A549 (cell line): Measurements from ENCODE around the gene VLDLR. TPM values are rescaled to one million over a fixed set of nuclear protein-coding genes. Genes with fewer than 3 reads are reported as not detected.

Experiments used
- ATAC-seq, 2 experiments: fragments of 200-7000 bp in 1 of 2; fragments of >200 bp in 1 of 2; cut with Nextera tagmentation in 1 of 2; cut with Tn5 transposase in 1 of 2; 3 replicates each; pipeline versions ENCODE4 v1.8.0 to v1.9.1; 2018 to 2020; ENCODE audit warnings: mild to moderate bottlenecking in 1 of 2, moderate library complexity in 1 of 2
- CTCF ChIA-PET: fragments of 300-600 bp; sonication (Branson Sonifier 250); formaldehyde crosslinking; extraction: SDS; loops from one replicate; lab custom pipeline; 2021; ENCODE audit warnings: antibody characterized with exemption, inconsistent platforms; lab: Yijun Ruan, JAX
- POLR2A ChIA-PET: fragments of 350-600 bp; formaldehyde crosslinking; extraction: SDS; loops from one replicate; lab custom pipeline; 2021; ENCODE audit warnings: antibody characterized with exemption, inconsistent platforms; lab: Yijun Ruan, JAX
- DNase-seq, 2 experiments: peaks; one replicate each; pipeline versions ENCODE4 v3.0.0 to v3.0.0-alpha.2; 2011 to 2016; ENCODE audit warnings: low read depth in 1 of 2, low spot score in 1 of 2
- FAIRE-seq: peaks from 2 replicates; lab custom pipeline; 2011; peaks lifted over from hg19 to GRCh38; lab: Jason Lieb, UNC
- H3K27ac ChIP-seq, 2 experiments: fragments of >200 bp; sonication (Bioruptor Twin); formaldehyde crosslinking; 3 replicates each; pipeline ENCODE4 v1.5.1; 2016 to 2017
- H3K4me1 ChIP-seq: fragments of >200 bp; sonication (Bioruptor Twin); formaldehyde crosslinking; 3 replicates; pipeline ENCODE4 v1.6.1; 2016
- H3K4me2 ChIP-seq: fragments of >200 bp; sonication (Bioruptor Twin); formaldehyde crosslinking; 3 replicates; pipeline ENCODE4 v1.6.1; 2016
- H3K4me3 ChIP-seq: fragments of >200 bp; sonication (Bioruptor Twin); formaldehyde crosslinking; 3 replicates; pipeline ENCODE4 v1.5.1; 2016
- H3K9me3 ChIP-seq: fragments of >200 bp; sonication (Bioruptor Twin); formaldehyde crosslinking; 3 replicates; pipeline ENCODE4 v1.6.1; 2016
- CEBPB ChIP-seq, 2 experiments: fragments of >200 bp in 1 of 2; sonication (Bioruptor Twin) in 1 of 2; formaldehyde crosslinking in 1 of 2; IDR thresholded peaks; 2 replicates each; pipeline ENCODE4 v1.6.1; 2012 to 2016
- CHD2 ChIP-seq: fragments of 150-350 bp; IDR thresholded peaks from 2 replicates; pipeline ENCODE4 v1.6.1; 2014; ENCODE audit warnings: low read length; ENCODE audit not compliant: partially characterized antibody
- CHD4 ChIP-seq: fragments of 200-600 bp; sonication (generic); IDR thresholded peaks from 2 replicates; pipeline ENCODE4 v1.6.1; 2016; ENCODE audit warnings: antibody characterized with exemption, mild to moderate bottlenecking, borderline replicate concordance
- EP300 ChIP-seq, 2 experiments: fragments of >200 bp; sonication (Bioruptor Twin); formaldehyde crosslinking; IDR thresholded peaks; 2 replicates in 1 of 2; 3 replicates in 1 of 2; pipeline ENCODE4 v1.6.1; 2016 to 2017
- FOXS1 ChIP-seq: fragments of 250-450 bp; sonication (Bioruptor Pico); IDR thresholded peaks from 2 replicates; pipeline ENCODE4 v1.5.0; 2020; ENCODE audit warnings: mild to moderate bottlenecking, moderate library complexity
- HOXA7 ChIP-seq: fragments of 250-450 bp; sonication (Bioruptor Pico); IDR thresholded peaks from 2 replicates; pipeline ENCODE4 v1.5.0; 2020; ENCODE audit warnings: mild to moderate bottlenecking, moderate library complexity
- HOXB13 ChIP-seq: fragments of 250-450 bp; sonication (Bioruptor Pico); IDR thresholded peaks from 2 replicates; pipeline ENCODE4 v1.5.0; 2020; ENCODE audit warnings: low read depth, mild to moderate bottlenecking, moderate library complexity
- JUN ChIP-seq, 2 experiments: fragments of >200 bp; sonication (Bioruptor Twin); formaldehyde crosslinking; IDR thresholded peaks; 2 replicates in 1 of 2; 3 replicates in 1 of 2; pipeline ENCODE4 v1.6.1; 2016 to 2017
- JUNB ChIP-seq: fragments of >200 bp; sonication (Bioruptor Twin); formaldehyde crosslinking; IDR thresholded peaks from 2 replicates; pipeline ENCODE4 v1.6.1; 2016
- KDM5A ChIP-seq: fragments of 200-600 bp; sonication (generic); IDR thresholded peaks from 2 replicates; pipeline ENCODE4 v1.6.1; 2016; ENCODE audit warnings: antibody characterized with exemption, mild to moderate bottlenecking
- MYC ChIP-seq: IDR thresholded peaks from 2 replicates; pipeline ENCODE4 v1.6.1; 2012; ENCODE audit warnings: mild to moderate bottlenecking, inconsistent platforms, low read length, improper control_type of control experiment, borderline replicate concordance
- NR3C1 ChIP-seq: fragments of >200 bp; sonication (Bioruptor Twin); formaldehyde crosslinking; IDR thresholded peaks from 3 replicates; pipeline ENCODE4 v1.6.1; 2017
- SREBF2 ChIP-seq: fragments of 450-650 bp; IDR thresholded peaks from 2 replicates; pipeline ENCODE4 v1.6.1; 2014; ENCODE audit warnings: mild to moderate bottlenecking, moderate library complexity
- TP53 ChIP-seq: fragments of 250-450 bp; sonication (Bioruptor Pico); IDR thresholded peaks from 2 replicates; pipeline ENCODE4 v1.5.0; 2021; ENCODE audit warnings: mild to moderate bottlenecking, moderate library complexity
- ZFP36 ChIP-seq: fragments of 450-650 bp; IDR thresholded peaks from 2 replicates; pipeline ENCODE4 v1.6.1; 2014; ENCODE audit warnings: borderline replicate concordance; ENCODE audit not compliant: partially characterized antibody
- ZNF302 ChIP-seq: fragments of 250-450 bp; sonication (Bioruptor Pico); IDR thresholded peaks from 2 replicates; pipeline ENCODE4 v1.9.0; 2021; ENCODE audit warnings: inconsistent platforms, mild to moderate bottlenecking, moderate library complexity
- WGBS: methylation state at CpG from one replicate; pipeline ENCODE4 v1.1.6; 2017; ENCODE audit errors: missing lambda C conversion rate; 5-methylcytosine and 5-hydroxymethylcytosine counted together
- polyA plus RNA-seq, 4 experiments: library from polyadenylated mRNA; depleted of rRNA in 3 of 4; stranded (reverse); fragments of >200 nt; fragmentation: RNase III in 1 of 4; extraction: RNeasy Plus Mini Kit Qiagen cat#74134 plus additional on column Dnase treatment in 1 of 4; gene quantifications; 2 replicates in 3 of 4; 3 replicates in 1 of 4; pipeline ENCODE4 v1.2.3, GENCODE V29; 2011 to 2017
- TF ChIP-seq, protein P1 (sequence below): fragments of 200-600 bp; sonication (generic); IDR thresholded peaks from 2 replicates; pipeline ENCODE4 v1.6.1; 2016; ENCODE audit warnings: antibody characterized with exemption, mild to moderate bottlenecking, moderate library complexity
- TF ChIP-seq, protein P2 (sequence below): fragments of 150-350 bp; IDR thresholded peaks from 2 replicates; pipeline ENCODE4 v1.6.1; 2014; ENCODE audit warnings: low read depth, mild to moderate bottlenecking, low read length
- TF ChIP-seq, protein P3 (sequence below): IDR thresholded peaks from 2 replicates; pipeline ENCODE4 v1.6.1; 2012
- TF ChIP-seq, protein P4 (sequence below): fragments of 250-450 bp; sonication (Bioruptor Pico); IDR thresholded peaks from 2 replicates; pipeline ENCODE4 v1.5.0; 2021; ENCODE audit warnings: mild to moderate bottlenecking, moderate library complexity, borderline replicate concordance
- TF ChIP-seq, protein P5 (sequence below): IDR thresholded peaks from 2 replicates; pipeline ENCODE4 v1.6.1; 2012; ENCODE audit warnings: low read depth, borderline replicate concordance
- TF ChIP-seq, protein P6 (sequence below): IDR thresholded peaks from 2 replicates; pipeline ENCODE4 v1.6.1; 2012
- TF ChIP-seq, protein P7 (sequence below): fragments of >200 bp; sonication (Bioruptor Twin); formaldehyde crosslinking; IDR thresholded peaks from 3 replicates; pipeline ENCODE4 v1.6.1; 2016

The VLDLR gene
- polyA plus RNA-seq, 2 of the 4 experiments (the other 2 are of a cell fraction) = 27.9 to 49.0 TPM

DNA sequence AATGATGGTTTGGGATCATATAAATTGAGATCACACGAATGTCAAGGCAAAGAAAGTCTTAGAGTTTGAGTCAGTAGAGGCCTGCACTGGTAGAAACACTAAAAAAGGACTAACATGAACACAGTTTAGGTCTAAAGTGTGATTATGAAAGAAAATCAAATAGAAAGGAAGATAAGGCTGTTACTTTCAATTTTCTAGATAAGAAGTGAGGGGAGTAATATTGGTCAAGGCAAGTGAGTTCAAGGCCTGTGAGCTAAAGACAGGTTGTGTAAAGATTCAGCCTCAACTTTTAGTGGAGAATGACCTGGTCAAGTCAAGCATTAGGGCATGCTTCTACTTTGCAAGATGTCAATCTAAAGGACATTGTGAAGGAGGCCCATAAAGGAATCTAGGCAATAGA is 19.0 kb downstream of the VLDLR start:
- Histone ChIP-seq H3K4me1 (no peaks in the 10 kb centered on the region), H3K9me3 (no peaks in the 10 kb centered on the region), H3K4me3 (no peak overlapping the region), H3K27ac (no peak overlapping the region)
- WGBS = 60% methylated on average over 1 of the region's 1 CpG
- ATAC-seq (no peak), FAIRE-seq (no peak)
- TF ChIP-seq CEBPB (IDR thresholded peaks at IDR 0.05) = no peak
- TF ChIP-seq, protein P1, sequence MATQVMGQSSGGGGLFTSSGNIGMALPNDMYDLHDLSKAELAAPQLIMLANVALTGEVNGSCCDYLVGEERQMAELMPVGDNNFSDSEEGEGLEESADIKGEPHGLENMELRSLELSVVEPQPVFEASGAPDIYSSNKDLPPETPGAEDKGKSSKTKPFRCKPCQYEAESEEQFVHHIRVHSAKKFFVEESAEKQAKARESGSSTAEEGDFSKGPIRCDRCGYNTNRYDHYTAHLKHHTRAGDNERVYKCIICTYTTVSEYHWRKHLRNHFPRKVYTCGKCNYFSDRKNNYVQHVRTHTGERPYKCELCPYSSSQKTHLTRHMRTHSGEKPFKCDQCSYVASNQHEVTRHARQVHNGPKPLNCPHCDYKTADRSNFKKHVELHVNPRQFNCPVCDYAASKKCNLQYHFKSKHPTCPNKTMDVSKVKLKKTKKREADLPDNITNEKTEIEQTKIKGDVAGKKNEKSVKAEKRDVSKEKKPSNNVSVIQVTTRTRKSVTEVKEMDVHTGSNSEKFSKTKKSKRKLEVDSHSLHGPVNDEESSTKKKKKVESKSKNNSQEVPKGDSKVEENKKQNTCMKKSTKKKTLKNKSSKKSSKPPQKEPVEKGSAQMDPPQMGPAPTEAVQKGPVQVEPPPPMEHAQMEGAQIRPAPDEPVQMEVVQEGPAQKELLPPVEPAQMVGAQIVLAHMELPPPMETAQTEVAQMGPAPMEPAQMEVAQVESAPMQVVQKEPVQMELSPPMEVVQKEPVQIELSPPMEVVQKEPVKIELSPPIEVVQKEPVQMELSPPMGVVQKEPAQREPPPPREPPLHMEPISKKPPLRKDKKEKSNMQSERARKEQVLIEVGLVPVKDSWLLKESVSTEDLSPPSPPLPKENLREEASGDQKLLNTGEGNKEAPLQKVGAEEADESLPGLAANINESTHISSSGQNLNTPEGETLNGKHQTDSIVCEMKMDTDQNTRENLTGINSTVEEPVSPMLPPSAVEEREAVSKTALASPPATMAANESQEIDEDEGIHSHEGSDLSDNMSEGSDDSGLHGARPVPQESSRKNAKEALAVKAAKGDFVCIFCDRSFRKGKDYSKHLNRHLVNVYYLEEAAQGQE = no peak
- TF ChIP-seq, protein P2, sequence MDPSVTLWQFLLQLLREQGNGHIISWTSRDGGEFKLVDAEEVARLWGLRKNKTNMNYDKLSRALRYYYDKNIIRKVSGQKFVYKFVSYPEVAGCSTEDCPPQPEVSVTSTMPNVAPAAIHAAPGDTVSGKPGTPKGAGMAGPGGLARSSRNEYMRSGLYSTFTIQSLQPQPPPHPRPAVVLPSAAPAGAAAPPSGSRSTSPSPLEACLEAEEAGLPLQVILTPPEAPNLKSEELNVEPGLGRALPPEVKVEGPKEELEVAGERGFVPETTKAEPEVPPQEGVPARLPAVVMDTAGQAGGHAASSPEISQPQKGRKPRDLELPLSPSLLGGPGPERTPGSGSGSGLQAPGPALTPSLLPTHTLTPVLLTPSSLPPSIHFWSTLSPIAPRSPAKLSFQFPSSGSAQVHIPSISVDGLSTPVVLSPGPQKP = no peak
- no peak for TF ChIP-seq JUNB
- TF ChIP-seq HOXA7 (CRISPR knock-in tag) = no peak
- TF ChIP-seq, protein P3, sequence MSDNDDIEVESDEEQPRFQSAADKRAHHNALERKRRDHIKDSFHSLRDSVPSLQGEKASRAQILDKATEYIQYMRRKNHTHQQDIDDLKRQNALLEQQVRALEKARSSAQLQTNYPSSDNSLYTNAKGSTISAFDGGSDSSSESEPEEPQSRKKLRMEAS = no peak
- TF ChIP-seq, all 56 proteins: peak for 0
- DNase-seq = no peak
- H3K4me2 ChIP-seq = no peak overlapping the region
- ChIA-PET POLR2A (no interaction called here), CTCF (no interaction called here)

DNA sequence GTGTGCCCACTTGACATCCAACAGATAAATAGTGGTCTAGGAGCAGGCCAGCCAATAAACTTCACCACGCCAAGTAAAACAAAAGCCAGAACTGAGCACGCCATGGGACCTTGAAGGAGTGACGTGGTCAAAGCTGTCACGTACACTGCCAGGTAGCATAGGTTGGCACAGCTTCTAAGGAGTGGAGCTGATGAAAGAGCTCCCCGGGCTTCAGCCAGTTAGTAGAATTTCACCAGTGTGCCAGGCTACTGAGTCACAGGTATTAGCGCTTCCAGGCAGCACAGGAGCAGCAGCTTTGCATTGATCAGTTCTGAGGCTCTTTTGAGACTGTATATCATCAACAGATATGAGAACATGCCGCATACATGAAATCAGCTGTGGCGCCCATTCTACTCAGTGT is 19.4 kb downstream of the VLDLR start:
- TF ChIP-seq, protein P4, sequence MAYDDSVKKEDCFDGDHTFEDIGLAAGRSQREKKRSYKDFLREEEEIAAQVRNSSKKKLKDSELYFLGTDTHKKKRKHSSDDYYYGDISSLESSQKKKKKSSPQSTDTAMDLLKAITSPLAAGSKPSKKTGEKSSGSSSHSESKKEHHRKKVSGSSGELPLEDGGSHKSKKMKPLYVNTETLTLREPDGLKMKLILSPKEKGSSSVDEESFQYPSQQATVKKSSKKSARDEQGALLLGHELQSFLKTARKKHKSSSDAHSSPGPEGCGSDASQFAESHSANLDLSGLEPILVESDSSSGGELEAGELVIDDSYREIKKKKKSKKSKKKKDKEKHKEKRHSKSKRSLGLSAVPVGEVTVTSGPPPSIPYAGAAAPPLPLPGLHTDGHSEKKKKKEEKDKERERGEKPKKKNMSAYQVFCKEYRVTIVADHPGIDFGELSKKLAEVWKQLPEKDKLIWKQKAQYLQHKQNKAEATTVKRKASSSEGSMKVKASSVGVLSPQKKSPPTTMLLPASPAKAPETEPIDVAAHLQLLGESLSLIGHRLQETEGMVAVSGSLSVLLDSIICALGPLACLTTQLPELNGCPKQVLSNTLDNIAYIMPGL (CRISPR knock-in tag) = no peak
- no peak for TF ChIP-seq EP300 (IDR thresholded peaks at IDR 0.05)
- no peak for TF ChIP-seq FOXS1 (CRISPR knock-in tag)
- TF ChIP-seq SREBF2 = no peak
- no peak for TF ChIP-seq ZNF302 (CRISPR knock-in tag)
- TF ChIP-seq CHD4 = no peak
- no peak for TF ChIP-seq CHD2
- TF ChIP-seq, protein P3 = no peak
- no peak for TF ChIP-seq ZFP36
- no peak for TF ChIP-seq KDM5A
- TF ChIP-seq HOXB13 (CRISPR knock-in tag) = no peak
- TF ChIP-seq, protein P5, sequence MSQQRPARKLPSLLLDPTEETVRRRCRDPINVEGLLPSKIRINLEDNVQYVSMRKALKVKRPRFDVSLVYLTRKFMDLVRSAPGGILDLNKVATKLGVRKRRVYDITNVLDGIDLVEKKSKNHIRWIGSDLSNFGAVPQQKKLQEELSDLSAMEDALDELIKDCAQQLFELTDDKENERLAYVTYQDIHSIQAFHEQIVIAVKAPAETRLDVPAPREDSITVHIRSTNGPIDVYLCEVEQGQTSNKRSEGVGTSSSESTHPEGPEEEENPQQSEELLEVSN = no peak
- no peak for TF ChIP-seq TP53
- TF ChIP-seq, protein P6, sequence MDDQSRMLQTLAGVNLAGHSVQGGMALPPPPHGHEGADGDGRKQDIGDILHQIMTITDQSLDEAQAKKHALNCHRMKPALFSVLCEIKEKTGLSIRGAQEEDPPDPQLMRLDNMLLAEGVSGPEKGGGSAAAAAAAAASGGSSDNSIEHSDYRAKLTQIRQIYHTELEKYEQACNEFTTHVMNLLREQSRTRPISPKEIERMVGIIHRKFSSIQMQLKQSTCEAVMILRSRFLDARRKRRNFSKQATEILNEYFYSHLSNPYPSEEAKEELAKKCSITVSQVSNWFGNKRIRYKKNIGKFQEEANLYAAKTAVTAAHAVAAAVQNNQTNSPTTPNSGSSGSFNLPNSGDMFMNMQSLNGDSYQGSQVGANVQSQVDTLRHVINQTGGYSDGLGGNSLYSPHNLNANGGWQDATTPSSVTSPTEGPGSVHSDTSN = no peak
- TF ChIP-seq JUN (IDR thresholded peaks at IDR 0.05) = no peak
- TF ChIP-seq, protein P7, sequence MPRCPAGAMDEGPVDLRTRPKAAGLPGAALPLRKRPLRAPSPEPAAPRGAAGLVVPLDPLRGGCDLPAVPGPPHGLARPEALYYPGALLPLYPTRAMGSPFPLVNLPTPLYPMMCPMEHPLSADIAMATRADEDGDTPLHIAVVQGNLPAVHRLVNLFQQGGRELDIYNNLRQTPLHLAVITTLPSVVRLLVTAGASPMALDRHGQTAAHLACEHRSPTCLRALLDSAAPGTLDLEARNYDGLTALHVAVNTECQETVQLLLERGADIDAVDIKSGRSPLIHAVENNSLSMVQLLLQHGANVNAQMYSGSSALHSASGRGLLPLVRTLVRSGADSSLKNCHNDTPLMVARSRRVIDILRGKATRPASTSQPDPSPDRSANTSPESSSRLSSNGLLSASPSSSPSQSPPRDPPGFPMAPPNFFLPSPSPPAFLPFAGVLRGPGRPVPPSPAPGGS = no peak
- no peak for TF ChIP-seq NR3C1
- no peak for TF ChIP-seq MYC
- WGBS = 90% methylated on average over 8 of the region's 8 CpGs
- Histone ChIP-seq H3K4me1 (no peaks in the 10 kb centered on the region), H3K4me3 (no peak overlapping the region), H3K9me3 (no peaks in the 10 kb centered on the region), H3K4me2 (no peak overlapping the region), H3K27ac (no peak overlapping the region)
- DNase-seq = no peak
- CTCF ChIA-PET = no interaction called here
- no peak for ATAC-seq
- POLR2A ChIA-PET = no interaction called here
- FAIRE-seq = no peak
